Stromal cell of bone marrow (primary cell): Measurements from ENCODE around the gene SLITRK2.

ENCODE experiments used
- DNase-seq: peaks from one replicate; pipeline ENCODE4 v3.0.0-alpha.2; 2012; ENCODE audit warnings: low read depth

SLITRK2 gene, protein sequence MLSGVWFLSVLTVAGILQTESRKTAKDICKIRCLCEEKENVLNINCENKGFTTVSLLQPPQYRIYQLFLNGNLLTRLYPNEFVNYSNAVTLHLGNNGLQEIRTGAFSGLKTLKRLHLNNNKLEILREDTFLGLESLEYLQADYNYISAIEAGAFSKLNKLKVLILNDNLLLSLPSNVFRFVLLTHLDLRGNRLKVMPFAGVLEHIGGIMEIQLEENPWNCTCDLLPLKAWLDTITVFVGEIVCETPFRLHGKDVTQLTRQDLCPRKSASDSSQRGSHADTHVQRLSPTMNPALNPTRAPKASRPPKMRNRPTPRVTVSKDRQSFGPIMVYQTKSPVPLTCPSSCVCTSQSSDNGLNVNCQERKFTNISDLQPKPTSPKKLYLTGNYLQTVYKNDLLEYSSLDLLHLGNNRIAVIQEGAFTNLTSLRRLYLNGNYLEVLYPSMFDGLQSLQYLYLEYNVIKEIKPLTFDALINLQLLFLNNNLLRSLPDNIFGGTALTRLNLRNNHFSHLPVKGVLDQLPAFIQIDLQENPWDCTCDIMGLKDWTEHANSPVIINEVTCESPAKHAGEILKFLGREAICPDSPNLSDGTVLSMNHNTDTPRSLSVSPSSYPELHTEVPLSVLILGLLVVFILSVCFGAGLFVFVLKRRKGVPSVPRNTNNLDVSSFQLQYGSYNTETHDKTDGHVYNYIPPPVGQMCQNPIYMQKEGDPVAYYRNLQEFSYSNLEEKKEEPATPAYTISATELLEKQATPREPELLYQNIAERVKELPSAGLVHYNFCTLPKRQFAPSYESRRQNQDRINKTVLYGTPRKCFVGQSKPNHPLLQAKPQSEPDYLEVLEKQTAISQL

DNA sequence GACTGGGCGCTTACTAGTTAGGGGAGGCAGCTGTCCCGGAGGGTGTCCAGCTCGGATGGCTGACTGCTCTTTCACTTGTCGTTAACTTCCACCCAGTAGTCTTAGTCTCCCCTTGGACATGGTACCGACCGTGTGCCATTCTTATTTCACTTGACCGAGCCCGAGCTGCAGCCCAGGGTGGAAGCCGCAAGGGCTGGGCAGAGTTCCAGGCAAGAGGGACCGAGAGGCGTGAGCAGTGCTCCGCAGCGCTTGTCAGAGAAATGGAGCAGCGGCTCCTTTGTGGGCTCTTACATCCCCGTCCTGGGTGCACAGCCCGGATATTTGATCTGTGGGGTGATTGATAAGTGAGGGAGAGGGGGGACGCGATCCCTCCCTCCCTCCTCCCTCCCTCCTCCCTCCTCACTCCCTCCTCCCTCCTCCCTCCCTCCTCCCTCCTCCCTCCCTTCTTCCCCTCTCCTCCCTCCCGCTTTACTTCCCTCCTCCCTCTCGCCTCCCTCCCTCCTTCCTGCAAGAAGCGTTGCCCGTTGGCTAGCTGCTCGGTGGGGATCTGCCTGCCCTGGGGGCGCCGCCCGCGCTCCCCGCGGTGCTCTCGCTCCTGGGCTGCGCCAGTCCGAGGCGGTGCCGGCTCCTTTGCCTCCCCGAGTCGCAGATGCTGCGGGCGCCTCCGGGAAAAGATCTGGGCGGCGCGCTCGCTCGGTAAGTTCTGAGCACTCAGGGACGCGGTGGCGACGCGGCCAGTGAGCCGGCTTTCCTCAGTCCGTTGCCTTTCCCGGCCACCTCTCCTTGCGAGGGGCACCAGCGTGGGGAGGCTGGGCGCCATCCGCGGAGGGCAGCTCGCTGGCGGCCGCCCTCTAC, at the start of gene SLITRK2:
TSS of gene SLITRK2 (plus strand) at position 499 of the 855 bp plus-strand sequence. CDS start 4,597 bp downstream, outside the sequence.
- no peak for DNase-seq

GRCh38 chrX:145773006-145773405, 44.6 kb upstream of the SLITRK2 start:
- no peak for DNase-seq

DNA sequence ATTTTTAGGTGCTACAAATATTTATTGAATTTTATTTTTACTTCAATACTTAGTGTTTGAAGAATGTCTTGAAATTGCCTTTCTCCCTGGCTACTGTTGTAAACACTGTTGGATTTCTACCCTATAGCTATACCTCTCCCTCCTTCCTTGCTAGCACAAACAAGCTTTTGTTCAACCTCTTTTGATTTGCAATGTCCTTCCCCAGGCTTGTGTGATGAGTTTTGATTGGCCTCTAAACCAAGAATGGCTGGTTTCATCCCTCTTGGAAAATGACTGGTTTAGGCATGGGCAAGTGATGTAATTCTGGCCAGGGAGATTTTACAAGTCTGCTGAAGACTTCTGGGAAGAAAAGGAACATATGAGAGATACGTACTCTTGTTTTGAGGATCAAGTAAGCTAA, 25.3 kb upstream of the SLITRK2 start:
- DNase-seq: no peak

GRCh38 chrX:145803508-145803907, 14.1 kb upstream of the SLITRK2 start:
- DNase-seq: no peak

- no peak for DNase-seq
These were observed 4.5 kb upstream of the SLITRK2 start for GRCh38 chrX:145813081-145813480.

DNA sequence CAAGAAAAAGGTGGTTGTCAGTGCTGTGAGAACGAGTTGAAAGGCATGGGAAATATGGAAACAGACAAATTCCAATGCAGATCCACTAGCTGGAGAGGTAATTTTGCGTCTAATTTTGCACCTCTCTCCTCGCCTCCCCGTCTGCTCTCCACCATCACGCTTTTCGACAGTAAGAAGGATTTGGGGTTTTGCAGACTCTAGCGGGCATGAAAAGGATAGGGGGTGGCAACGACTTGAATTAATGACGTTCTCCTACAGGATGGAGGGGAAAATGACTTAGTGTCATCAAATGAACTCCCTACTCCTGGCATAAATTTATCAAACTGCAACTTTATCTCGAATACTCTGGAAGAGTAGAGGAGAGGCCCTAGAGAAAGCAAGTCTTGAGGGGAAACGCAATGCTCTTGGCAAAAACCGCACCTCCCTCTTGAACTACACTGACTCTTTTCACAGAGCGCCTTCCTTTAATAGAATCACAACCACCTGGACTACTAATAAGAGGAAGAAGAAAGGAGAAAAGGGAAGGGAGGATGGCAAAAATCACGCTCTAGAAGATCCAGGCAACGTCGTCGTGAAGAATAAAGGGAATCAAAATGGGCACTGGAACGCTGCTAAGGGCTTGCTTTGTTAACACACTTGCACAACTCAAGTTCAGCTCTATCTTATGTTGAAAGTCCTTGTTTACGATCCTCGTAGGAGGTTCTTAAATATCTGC, 871 bp upstream of the SLITRK2 start:
- DNase-seq: no peak

- DNase-seq: no peak
These were observed 821 bp downstream of the SLITRK2 start for GRCh38 chrX:145818186-145819113.

- DNase-seq: no peak
These were observed 3.2 kb downstream of the SLITRK2 start for GRCh38 chrX:145820825-145821224.

DNA sequence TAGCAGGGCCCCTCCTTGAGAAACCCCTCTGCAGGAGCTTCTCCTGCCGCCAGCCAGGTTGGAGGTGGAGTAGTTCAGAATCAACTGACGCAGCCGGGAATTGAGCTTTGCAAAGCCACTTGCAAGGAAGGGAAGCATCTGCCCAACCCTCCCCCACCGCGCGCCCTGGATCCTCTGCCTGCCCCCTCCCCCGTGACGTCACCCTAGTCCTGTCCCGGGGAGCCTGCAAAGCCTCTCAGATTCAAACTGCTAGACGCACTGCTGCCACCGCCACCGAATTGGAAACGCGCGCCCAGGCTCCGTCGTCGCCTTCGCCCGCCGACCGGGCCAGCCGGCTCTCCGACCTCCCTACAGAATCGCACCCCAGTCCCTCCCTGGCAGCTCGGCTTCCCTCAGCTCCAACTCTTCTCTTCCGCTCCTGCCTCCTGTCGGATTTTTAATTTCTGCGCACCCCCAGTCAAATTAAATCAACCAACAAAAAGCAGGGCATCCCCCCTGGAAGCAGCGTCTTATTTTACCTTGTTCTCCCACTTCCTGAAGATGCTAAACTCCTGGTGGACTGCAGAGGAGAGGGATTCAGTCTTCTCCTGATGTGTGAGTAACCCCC, 3.8 kb downstream of the SLITRK2 start:
- no peak for DNase-seq

DNA sequence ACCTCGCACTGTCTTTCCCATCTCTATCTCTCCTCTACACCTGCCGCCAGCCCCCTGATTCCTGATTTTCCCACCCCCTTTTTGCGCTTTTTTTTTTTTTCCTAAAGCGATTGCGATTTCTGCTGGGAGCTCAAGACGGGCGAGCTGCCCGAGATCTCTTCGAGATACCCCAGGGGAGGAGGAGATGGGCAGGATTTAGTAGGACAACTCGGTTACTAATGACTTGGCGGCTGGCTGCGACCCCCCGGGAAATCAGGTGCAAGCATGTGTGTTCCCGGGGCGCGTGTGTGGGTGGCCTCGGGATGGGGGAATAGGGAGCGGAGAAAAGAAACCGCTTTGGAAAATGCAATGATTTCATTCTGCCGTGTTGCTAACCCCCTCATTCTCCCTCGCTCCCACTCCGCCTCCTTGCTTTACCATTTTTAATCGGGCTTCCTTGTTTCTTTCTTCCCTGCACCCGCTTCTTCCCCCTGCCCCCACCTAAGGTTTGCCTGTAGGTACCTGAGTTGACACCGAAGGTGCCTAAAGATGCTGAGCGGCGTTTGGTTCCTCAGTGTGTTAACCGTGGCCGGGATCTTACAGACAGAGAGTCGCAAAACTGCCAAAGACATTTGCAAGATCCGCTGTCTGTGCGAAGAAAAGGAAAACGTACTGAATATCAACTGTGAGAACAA, 4.4 kb downstream of the SLITRK2 start:
- no peak for DNase-seq

DNA sequence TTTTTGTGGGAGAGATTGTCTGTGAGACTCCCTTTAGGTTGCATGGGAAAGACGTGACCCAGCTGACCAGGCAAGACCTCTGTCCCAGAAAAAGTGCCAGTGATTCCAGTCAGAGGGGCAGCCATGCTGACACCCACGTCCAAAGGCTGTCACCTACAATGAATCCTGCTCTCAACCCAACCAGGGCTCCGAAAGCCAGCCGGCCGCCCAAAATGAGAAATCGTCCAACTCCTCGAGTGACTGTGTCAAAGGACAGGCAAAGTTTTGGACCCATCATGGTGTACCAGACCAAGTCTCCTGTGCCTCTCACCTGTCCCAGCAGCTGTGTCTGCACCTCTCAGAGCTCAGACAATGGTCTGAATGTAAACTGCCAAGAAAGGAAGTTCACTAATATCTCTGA, 5.5 kb downstream of the SLITRK2 start:
- no peak for DNase-seq

DNA sequence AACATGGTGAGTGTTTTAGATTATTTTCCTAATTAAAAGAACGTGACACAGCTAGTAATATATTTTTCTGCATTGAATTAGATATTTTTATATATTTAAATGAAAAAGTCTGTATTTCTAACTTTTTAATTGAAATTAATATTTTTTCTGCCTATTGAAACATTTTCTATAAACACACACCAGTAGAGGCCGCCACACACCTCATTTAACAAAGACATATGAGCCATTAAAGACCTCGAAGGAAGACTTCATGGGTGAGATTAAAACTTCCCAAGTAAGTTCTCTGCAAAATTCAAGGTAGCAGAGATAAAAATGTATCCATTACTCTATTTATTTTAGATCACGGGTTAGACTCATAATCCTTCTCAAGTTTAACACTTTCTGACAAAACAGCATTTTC, 8.3 kb downstream of the SLITRK2 start:
- no peak for DNase-seq

- no peak for DNase-seq
These were observed 8.8 kb downstream of the SLITRK2 start for GRCh38 chrX:145826466-145826865.

GRCh38 chrX:145832796-145833195, 15.2 kb downstream of the SLITRK2 start:
- DNase-seq: no peak

GRCh38 chrX:145840531-145840930, 22.9 kb downstream of the SLITRK2 start:
- DNase-seq: no peak

- no peak for DNase-seq
These were observed 25.7 kb downstream of the SLITRK2 start for GRCh38 chrX:145843146-145843904.

DNA sequence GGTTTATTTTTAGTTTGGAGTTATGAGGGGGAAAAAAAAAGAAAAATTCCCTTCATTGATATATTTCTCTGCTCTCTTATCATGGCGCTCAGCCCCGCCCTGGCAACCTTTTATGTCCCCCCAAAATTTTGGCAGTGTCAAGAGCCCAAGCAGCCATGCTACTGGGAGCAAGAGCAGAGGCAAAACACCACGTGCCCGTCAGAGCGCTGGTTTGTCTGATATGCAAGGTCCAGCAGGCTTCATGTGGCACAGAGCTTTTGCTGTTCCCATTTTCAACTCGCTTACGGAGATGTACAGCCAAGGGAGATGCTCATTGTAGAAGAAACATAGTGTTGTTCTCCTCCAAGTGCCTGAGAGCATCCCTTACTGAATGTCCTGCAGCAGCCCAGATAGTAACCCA, 27.3 kb downstream of the SLITRK2 start:
- no peak for DNase-seq

- DNase-seq: no peak
These were observed 30.8 kb downstream of the SLITRK2 start for GRCh38 chrX:145848448-145848847.

DNA sequence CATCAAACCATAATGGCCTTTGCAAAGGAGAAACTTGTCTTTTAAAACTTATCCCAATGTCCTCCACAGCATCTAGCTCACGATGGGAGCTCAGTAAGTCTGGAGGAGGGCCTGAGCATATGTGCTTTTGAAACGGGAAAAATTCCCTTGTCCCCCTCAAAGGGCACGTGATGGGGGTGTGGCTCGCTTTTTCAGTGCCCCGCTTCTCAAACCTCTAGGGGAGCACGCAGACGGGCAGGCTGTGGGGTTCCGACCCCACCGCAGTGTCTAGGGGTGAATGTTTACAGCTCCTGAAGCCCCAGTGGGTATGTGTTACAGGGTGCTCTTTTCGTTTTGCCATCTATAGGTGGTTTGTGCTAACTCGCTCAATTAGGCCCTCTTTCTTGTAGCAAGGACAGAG, 31.2 kb downstream of the SLITRK2 start:
- no peak for DNase-seq
